ENCODE data around the gene MLLT10.

DNA sequence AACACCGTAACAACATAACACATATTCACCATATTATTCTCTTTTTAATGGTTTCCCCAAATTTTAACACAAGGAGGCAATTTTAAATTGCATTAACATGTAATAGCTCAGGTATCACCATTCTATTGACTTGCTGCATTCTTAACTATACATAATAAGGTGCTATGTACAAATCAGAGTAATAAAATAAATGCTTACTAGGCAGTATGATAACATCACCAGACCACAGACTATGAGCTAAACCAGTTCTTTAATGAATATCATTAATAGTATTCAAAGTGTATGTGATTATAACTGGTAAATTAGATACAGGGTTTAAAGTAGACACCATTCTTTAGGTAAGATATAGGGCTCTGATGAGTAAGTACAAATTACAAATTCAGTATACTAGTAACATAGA is 242.9 kb downstream of the MLLT10 start:
- no peak for TF ChIP-seq GATA3 (IDR thresholded peaks at IDR 0.05; ENCODE audit: low read depth, low read length)
- TF ChIP-seq GATA2 (IDR thresholded peaks at IDR 0.05; ENCODE audit: low read depth, low read length): no peak

Data from SH-SY5Y (cell line).